GM10248 (cell line): ENCODE measurements around the gene OTX1.
"Not testable (repeated sequence)": the region's sequence is repeated elsewhere in the genome, so short reads cannot be mapped to it uniquely, and the experiment has no call there.

Experiments used
- CTCF ChIA-PET: fragments of 300-600 bp; sonication (Branson Sonifier 250); formaldehyde crosslinking; extraction: SDS; loops from one replicate; lab custom pipeline; 2021; ENCODE audit warnings: antibody characterized with exemption; lab: Yijun Ruan, JAX
- POLR2A ChIA-PET: fragments of 350-650 bp; sonication (Branson Sonifier 250); formaldehyde crosslinking; extraction: SDS; loops from one replicate; lab custom pipeline; 2020; ENCODE audit warnings: antibody characterized with exemption; lab: Yijun Ruan, JAX
- DNase-seq: peaks from one replicate; pipeline ENCODE4 v3.0.0; 2012; ENCODE audit errors: extremely low spot score
- TF ChIP-seq, protein P1 (sequence below): IDR thresholded peaks from 2 replicates; pipeline ENCODE4 v1.5.1; 2012; ENCODE audit warnings: mild to moderate bottlenecking, low read depth; ENCODE audit errors: extremely low read depth, missing control alignments, control extremely low read depth

The OTX1 gene

GRCh38 chr2:63012541-63012940, 38.1 kb upstream of the OTX1 start:
- no peak for DNase-seq
- POLR2A ChIA-PET, result interaction anchor here (0.7 kb wide), 1 partner anchor 9 kb away, joined by 3 read pairs; no protein-coding TSS in a partner anchor
- TF ChIP-seq, protein P1, sequence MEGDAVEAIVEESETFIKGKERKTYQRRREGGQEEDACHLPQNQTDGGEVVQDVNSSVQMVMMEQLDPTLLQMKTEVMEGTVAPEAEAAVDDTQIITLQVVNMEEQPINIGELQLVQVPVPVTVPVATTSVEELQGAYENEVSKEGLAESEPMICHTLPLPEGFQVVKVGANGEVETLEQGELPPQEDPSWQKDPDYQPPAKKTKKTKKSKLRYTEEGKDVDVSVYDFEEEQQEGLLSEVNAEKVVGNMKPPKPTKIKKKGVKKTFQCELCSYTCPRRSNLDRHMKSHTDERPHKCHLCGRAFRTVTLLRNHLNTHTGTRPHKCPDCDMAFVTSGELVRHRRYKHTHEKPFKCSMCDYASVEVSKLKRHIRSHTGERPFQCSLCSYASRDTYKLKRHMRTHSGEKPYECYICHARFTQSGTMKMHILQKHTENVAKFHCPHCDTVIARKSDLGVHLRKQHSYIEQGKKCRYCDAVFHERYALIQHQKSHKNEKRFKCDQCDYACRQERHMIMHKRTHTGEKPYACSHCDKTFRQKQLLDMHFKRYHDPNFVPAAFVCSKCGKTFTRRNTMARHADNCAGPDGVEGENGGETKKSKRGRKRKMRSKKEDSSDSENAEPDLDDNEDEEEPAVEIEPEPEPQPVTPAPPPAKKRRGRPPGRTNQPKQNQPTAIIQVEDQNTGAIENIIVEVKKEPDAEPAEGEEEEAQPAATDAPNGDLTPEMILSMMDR, result no peak
- CTCF ChIA-PET, result interaction anchor here (1.1 to 2.3 kb wide), 4 partner anchors 9 to 556 kb away, joined by 3 to 14 read pairs (median 6); no protein-coding TSS in a partner anchor

DNA sequence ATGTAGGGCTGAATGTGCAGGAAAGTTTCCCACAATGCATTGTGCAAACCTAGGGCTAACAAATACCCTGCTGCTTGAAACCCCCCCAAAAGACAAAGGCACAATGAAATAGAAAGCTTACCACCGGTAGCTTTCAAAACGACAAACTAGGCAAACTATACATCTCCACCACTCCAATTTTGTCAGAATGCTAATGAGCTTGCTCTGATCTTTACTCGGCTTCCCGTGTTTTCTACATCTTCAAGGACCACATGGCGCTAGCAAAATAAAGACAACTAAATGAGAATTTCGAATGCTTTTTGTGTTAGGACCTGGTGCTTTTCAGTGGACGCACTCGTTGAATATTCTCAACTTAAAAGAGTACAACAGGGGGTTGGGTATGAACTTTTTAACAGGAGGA, 37.2 kb upstream of the OTX1 start:
- ChIA-PET POLR2A (no interaction called here), CTCF (interaction anchor here (1.1 to 1.4 kb wide), 2 partner anchors 11 to 557 kb away, joined by 3 to 5 read pairs; no protein-coding TSS in a partner anchor)
- no peak for DNase-seq
- TF ChIP-seq, protein P1, result no peak

DNA sequence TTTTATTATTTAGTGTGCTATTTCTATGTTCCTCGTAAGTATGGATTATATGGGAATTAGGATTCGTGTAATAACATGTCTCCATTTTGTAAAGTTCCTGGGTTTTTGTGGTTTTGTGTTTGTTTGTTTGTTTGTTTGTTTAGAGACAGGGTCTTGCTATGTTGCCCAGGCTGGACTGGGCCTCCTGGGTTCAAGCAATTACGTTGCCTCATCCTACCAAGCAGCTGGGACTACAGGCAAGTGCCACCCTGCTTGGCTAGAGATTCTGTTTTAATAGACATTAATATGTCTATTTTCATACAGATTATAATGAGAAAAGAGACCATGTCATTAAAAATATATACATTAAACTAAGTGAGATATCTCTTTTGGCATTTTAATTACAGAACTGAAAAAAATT, 35.2 kb upstream of the OTX1 start:
- ChIA-PET CTCF (no interaction called here), POLR2A (no interaction called here)
- DNase-seq, result no peak
- TF ChIP-seq, protein P1, result no peak

- no peak for DNase-seq
- ChIA-PET CTCF (interaction anchor here (1.6 kb wide), 1 partner anchor 26 kb away, joined by 4 read pairs; no protein-coding TSS in a partner anchor), POLR2A (no interaction called here)
- TF ChIP-seq, protein P1, result no peak
Measured at GRCh38 chr2:63018439-63018838, 32.2 kb upstream of the OTX1 start.

DNA sequence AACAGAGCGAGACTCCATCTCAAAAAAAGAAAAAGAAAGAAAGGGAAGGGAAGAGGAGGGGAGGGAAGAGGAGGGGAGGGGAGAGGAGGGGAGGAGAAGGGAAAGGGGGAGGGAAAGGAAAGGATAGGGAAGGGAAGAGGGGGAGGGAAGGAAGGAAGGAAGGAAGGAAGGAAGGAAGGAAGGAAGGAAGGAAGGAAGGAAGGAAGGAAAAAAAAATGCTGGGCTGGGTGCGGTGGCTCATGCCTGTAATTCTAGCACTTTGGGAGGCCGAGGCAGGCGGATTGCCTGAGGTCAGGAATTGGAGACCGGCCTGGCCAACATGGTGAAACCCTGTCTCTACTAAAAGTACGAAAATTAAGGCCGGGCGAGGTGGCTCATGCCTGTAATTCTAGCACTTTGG, 30.9 kb upstream of the OTX1 start:
- CTCF ChIA-PET, DNase-seq: not testable (repeated sequence)
- POLR2A ChIA-PET, result interaction anchor here (0.7 kb wide), 1 partner anchor 710 kb away, joined by 11 read pairs; no protein-coding TSS in a partner anchor

GRCh38 chr2:63023444-63023843, 27.2 kb upstream of the OTX1 start:
- POLR2A ChIA-PET, result no interaction called here
- TF ChIP-seq, protein P1, result no peak
- peak; percentile 18 for DNase-seq
- CTCF ChIA-PET, result interaction anchor here (1.3 to 3.2 kb wide), 4 partner anchors 10 to 237 kb away, joined by 5 to 14 read pairs (median 6); no protein-coding TSS in a partner anchor

- no peak for DNase-seq
- POLR2A ChIA-PET, result no interaction called here
- CTCF ChIA-PET, result interaction anchor here (1.6 kb wide), 1 partner anchor 9 kb away, joined by 4 read pairs; no protein-coding TSS in a partner anchor
- TF ChIP-seq, protein P1, result no peak
Measured at GRCh38 chr2:63027220-63027619, 23.4 kb upstream of the OTX1 start.
